ACC112 (cell line): Measurements from ENCODE around the gene CSF3R.
"Not testable (repeated sequence)": the region's sequence is repeated elsewhere in the genome, so short reads cannot be mapped to it uniquely, and the experiment has no call there.

Source experiments
- H2AFZ ChIP-seq: fragments of 200-600 bp; sonication (generic); one replicate; pipeline ENCODE4 v1.6.0; 2017; ENCODE audit warnings: antibody characterized with exemption, low read length; ENCODE audit not compliant: unreplicated experiment
- H3K27ac ChIP-seq: fragments of 200-600 bp; sonication (generic); 2 replicates; pipeline ENCODE4 v1.5.1; 2014; ENCODE audit warnings: low read depth, mild to moderate bottlenecking, antibody characterized with exemption, low read length, moderate library complexity
- H3K27me3 ChIP-seq: fragments of 200-600 bp; sonication (generic); 2 replicates; pipeline ENCODE4 v1.6.1; 2014; ENCODE audit warnings: mild to moderate bottlenecking, antibody characterized with exemption, low read length, moderate library complexity, mixed read lengths; ENCODE audit not compliant: insufficient read depth
- H3K36me3 ChIP-seq: fragments of 200-600 bp; sonication (generic); 2 replicates; pipeline ENCODE4 v1.6.1; 2016; ENCODE audit warnings: mild to moderate bottlenecking, antibody characterized with exemption, low read length, moderate library complexity, mixed read lengths; ENCODE audit not compliant: insufficient read depth
- H3K4me1 ChIP-seq: fragments of 200-600 bp; sonication (generic); one replicate; pipeline ENCODE4 v1.6.1; 2016; ENCODE audit warnings: low read length, mixed read lengths; ENCODE audit not compliant: insufficient read depth, unreplicated experiment, control insufficient read depth
- H3K4me3 ChIP-seq: fragments of 200-600 bp; sonication (generic); 2 replicates; pipeline ENCODE4 v1.5.1; 2014; ENCODE audit warnings: mild to moderate bottlenecking, low read depth, low read length
- H3K79me2 ChIP-seq: fragments of 200-600 bp; sonication (generic); one replicate; pipeline ENCODE4 v1.6.0; 2016; ENCODE audit warnings: low read length; ENCODE audit not compliant: control insufficient read depth, unreplicated experiment, insufficient read depth

Gene CSF3R

GRCh38 chr1:36481091-36481490 is 1.6 kb downstream of the CSF3R start:
- no peak overlapping the region for H3K4me3 ChIP-seq
- no peaks in the 10 kb centered on the region for H3K4me1 ChIP-seq
- H3K27me3 ChIP-seq: peaks cover 17% of the 10 kb centered on the region; the same call in 1 of the 2 replicates
- H2AFZ ChIP-seq: no peak overlapping the region
- H3K27ac ChIP-seq: no peak overlapping the region
- no peaks in the 10 kb centered on the region for H3K79me2 ChIP-seq
- no peaks in the 10 kb centered on the region for H3K36me3 ChIP-seq

GRCh38 chr1:36480161-36480560 is 2.6 kb downstream of the CSF3R start:
- Histone ChIP-seq H2AFZ (no peak overlapping the region), H3K79me2 (no peaks in the 10 kb centered on the region), H3K4me3 (no peak overlapping the region), H3K36me3 (no peaks in the 10 kb centered on the region), H3K27me3 (peaks cover 14% of the 10 kb centered on the region; the same call in 1 of the 2 replicates), H3K27ac (no peak overlapping the region), H3K4me1 (no peaks in the 10 kb centered on the region)

GRCh38 chr1:36479505-36480051 is 3.1 kb downstream of the CSF3R start:
- Histone ChIP-seq H3K36me3 (no peaks in the 10 kb centered on the region), H3K4me3 (no peak overlapping the region), H3K79me2 (no peaks in the 10 kb centered on the region), H3K4me1 (no peaks in the 10 kb centered on the region), H3K27ac (no peak overlapping the region), H2AFZ (no peak overlapping the region), H3K27me3 (peaks cover 14% of the 10 kb centered on the region; the same call in 1 of the 2 replicates)

GRCh38 chr1:36477615-36478014 is 5.1 kb downstream of the CSF3R start:
- not testable (repeated sequence) for H3K27ac ChIP-seq, H2AFZ ChIP-seq, H3K79me2 ChIP-seq, H3K36me3 ChIP-seq, H3K4me3 ChIP-seq, H3K4me1 ChIP-seq
- peaks cover 14% of the 10 kb centered on the region; the same call in 1 of the 2 replicates for H3K27me3 ChIP-seq

GRCh38 chr1:36476945-36477344 is 5.8 kb downstream of the CSF3R start:
- no peak overlapping the region for H2AFZ ChIP-seq
- H3K79me2 ChIP-seq: no peaks in the 10 kb centered on the region
- no peak overlapping the region for H3K4me3 ChIP-seq
- no peak overlapping the region for H3K27ac ChIP-seq
- no peaks in the 10 kb centered on the region for H3K4me1 ChIP-seq
- no peaks in the 10 kb centered on the region for H3K36me3 ChIP-seq
- peaks cover 14% of the 10 kb centered on the region; the same call in 1 of the 2 replicates for H3K27me3 ChIP-seq

GRCh38 chr1:36475910-36476604 is 6.7 kb downstream of the CSF3R start:
- no peaks in the 10 kb centered on the region for H3K36me3 ChIP-seq
- H3K27me3 ChIP-seq: peaks cover 14% of the 10 kb centered on the region; the same call in 1 of the 2 replicates
- H3K4me1 ChIP-seq: no peaks in the 10 kb centered on the region
- H3K27ac ChIP-seq: no peak overlapping the region
- H3K79me2 ChIP-seq: no peaks in the 10 kb centered on the region
- H3K4me3 ChIP-seq: no peak overlapping the region
- no peak overlapping the region for H2AFZ ChIP-seq

- Histone ChIP-seq H2AFZ (no peak overlapping the region), H3K79me2 (no peaks in the 10 kb centered on the region), H3K27me3 (peaks cover 11% of the 10 kb centered on the region; the same call in 1 of the 2 replicates), H3K4me1 (no peaks in the 10 kb centered on the region), H3K4me3 (no peak overlapping the region), H3K36me3 (no peaks in the 10 kb centered on the region), H3K27ac (no peak overlapping the region)
Observed at GRCh38 chr1:36475341-36475740, 7.4 kb downstream of the CSF3R start.

- H3K4me3 ChIP-seq: no peak overlapping the region
- no peak overlapping the region for H2AFZ ChIP-seq
- H3K79me2 ChIP-seq: no peaks in the 10 kb centered on the region
- no peaks in the 10 kb centered on the region for H3K36me3 ChIP-seq
- H3K27ac ChIP-seq: no peak overlapping the region
- H3K4me1 ChIP-seq: no peaks in the 10 kb centered on the region
- no peaks in the 10 kb centered on the region for H3K27me3 ChIP-seq
Observed at GRCh38 chr1:36472656-36473055, 10.1 kb downstream of the CSF3R start.

GRCh38 chr1:36471830-36472641 is 10.7 kb downstream of the CSF3R start:
- H3K79me2 ChIP-seq: no peaks in the 10 kb centered on the region
- no peak overlapping the region for H3K4me3 ChIP-seq
- no peaks in the 10 kb centered on the region for H3K4me1 ChIP-seq
- no peak overlapping the region for H3K27ac ChIP-seq
- no peak overlapping the region for H2AFZ ChIP-seq
- H3K27me3 ChIP-seq: no peaks in the 10 kb centered on the region
- no peaks in the 10 kb centered on the region for H3K36me3 ChIP-seq

GRCh38 chr1:36469163-36469562 is 13.6 kb downstream of the CSF3R start:
- no peaks in the 10 kb centered on the region for H3K27me3 ChIP-seq
- H3K4me3 ChIP-seq: no peak overlapping the region
- no peak overlapping the region for H3K27ac ChIP-seq

More at GRCh38 chr1:36469163-36469562, 13.6 kb downstream of the CSF3R start:
- H2AFZ ChIP-seq: no peak overlapping the region
- peaks cover 6% of the 10 kb centered on the region for H3K4me1 ChIP-seq
- no peaks in the 10 kb centered on the region for H3K79me2 ChIP-seq
- no peaks in the 10 kb centered on the region for H3K36me3 ChIP-seq
